ENCODE data around the gene OSMR. TPM values are rescaled to one million over a fixed set of nuclear protein-coding genes. Genes with fewer than 3 reads are reported as not detected.

Gene OSMR
- total RNA-seq, 4 donors from 2014 or later, result 23.8 to 87.6 (median 30.3) TPM

GRCh38 chr5:38931731-38932130 lies 85.9 kb downstream of the OSMR start:
- intact Hi-C loops (cut with DNase I; ENCODE audit: low total_unique reads), result no loop called here
- no peak overlapping the region for H3K4me3 ChIP-seq
- no peaks in the 10 kb centered on the region for H3K4me1 ChIP-seq
- H3K27ac ChIP-seq, result no peak overlapping the region
- no peak for DNase-seq
- H3K27me3 ChIP-seq, result no peaks in the 10 kb centered on the region
- H3K9me3 ChIP-seq, result no peaks in the 10 kb centered on the region
- H3K36me3 ChIP-seq, result no peaks in the 10 kb centered on the region
- TF ChIP-seq CTCF (IDR thresholded peaks at IDR 0.05), result no peak
- no peak for TF ChIP-seq POLR2A (IDR thresholded peaks at IDR 0.05)

- H3K4me1 ChIP-seq, result no peaks in the 10 kb centered on the region
- H3K36me3 ChIP-seq, result no peaks in the 10 kb centered on the region
- no peaks in the 10 kb centered on the region for H3K27me3 ChIP-seq
- no peak overlapping the region for H3K27ac ChIP-seq
- H3K9me3 ChIP-seq, result no peaks in the 10 kb centered on the region
- H3K4me3 ChIP-seq, result no peak overlapping the region
- intact Hi-C loops (cut with DNase I; ENCODE audit: low total_unique reads), result no loop called here
- TF ChIP-seq CTCF (IDR thresholded peaks at IDR 0.05) (no peak), POLR2A (IDR thresholded peaks at IDR 0.05) (no peak)
- no peak for DNase-seq
These were observed 87.1 kb downstream of the OSMR start for GRCh38 chr5:38932854-38933408.

DNA sequence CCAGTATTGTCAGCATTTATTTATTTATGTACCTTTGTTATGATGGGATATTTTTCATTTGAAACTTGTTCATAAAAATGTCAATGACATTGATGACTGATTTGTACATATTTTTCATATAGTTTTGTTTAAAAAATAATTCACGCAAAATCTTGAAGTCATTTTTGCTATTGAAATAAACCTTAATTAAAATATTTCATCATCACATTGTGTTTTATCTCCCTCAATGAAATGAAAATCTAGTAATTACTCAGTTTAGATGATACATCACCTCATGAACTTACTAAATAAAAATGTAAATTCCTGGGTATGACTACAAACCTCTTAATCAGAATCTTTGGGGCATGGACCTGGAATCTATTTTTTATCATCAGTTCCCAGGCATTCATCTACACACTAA lies 89.6 kb downstream of the OSMR start:
- no peak for DNase-seq
- Histone ChIP-seq H3K9me3 (no peaks in the 10 kb centered on the region), H3K4me1 (no peaks in the 10 kb centered on the region), H3K27me3 (no peaks in the 10 kb centered on the region), H3K27ac (no peak overlapping the region), H3K4me3 (no peak overlapping the region), H3K36me3 (no peaks in the 10 kb centered on the region)
- intact Hi-C loops (cut with DNase I; ENCODE audit: low total_unique reads), result no loop called here
- TF ChIP-seq POLR2A (IDR thresholded peaks at IDR 0.05) (no peak), CTCF (IDR thresholded peaks at IDR 0.05) (no peak)

DNA sequence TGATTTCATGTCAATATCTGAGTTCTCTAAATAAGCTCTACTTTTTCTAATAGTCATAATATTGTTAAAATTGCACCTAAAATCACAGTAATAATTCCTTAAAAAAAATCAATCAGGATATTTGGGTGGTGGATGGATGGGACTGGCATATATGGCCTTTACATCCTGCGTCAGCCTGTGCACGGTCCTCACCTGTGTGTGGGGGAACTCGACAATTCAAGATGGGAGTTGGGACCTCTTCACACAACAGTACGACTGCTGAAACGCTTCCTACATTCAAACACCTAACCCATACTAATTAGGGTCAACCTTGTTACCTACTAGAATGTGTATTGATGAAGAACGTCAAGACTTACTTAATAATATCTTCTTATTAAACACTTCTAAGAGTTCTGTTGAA lies 90.5 kb downstream of the OSMR start:
- Histone ChIP-seq H3K4me1 (no peaks in the 10 kb centered on the region), H3K27ac (no peak overlapping the region), H3K36me3 (no peaks in the 10 kb centered on the region), H3K27me3 (no peaks in the 10 kb centered on the region), H3K9me3 (no peaks in the 10 kb centered on the region), H3K4me3 (no peak overlapping the region)
- DNase-seq, result no peak
- TF ChIP-seq CTCF (IDR thresholded peaks at IDR 0.05) (no peak), POLR2A (IDR thresholded peaks at IDR 0.05) (no peak)
- intact Hi-C loops (cut with DNase I; ENCODE audit: low total_unique reads), result no loop called here

GRCh38 chr5:38938424-38938823 lies 92.6 kb downstream of the OSMR start:
- H3K4me3 ChIP-seq, result no peak overlapping the region
- H3K27me3 ChIP-seq, result no peaks in the 10 kb centered on the region
- no peaks in the 10 kb centered on the region for H3K36me3 ChIP-seq
- no peaks in the 10 kb centered on the region for H3K9me3 ChIP-seq
- no peak for DNase-seq
- H3K27ac ChIP-seq, result no peak overlapping the region
- TF ChIP-seq CTCF (IDR thresholded peaks at IDR 0.05) (no peak), POLR2A (IDR thresholded peaks at IDR 0.05) (no peak)
- no peaks in the 10 kb centered on the region for H3K4me1 ChIP-seq
- intact Hi-C loops (cut with DNase I; ENCODE audit: low total_unique reads), result no loop called here
